ENCODE results near the gene COX7B.

The COX7B gene

DNA sequence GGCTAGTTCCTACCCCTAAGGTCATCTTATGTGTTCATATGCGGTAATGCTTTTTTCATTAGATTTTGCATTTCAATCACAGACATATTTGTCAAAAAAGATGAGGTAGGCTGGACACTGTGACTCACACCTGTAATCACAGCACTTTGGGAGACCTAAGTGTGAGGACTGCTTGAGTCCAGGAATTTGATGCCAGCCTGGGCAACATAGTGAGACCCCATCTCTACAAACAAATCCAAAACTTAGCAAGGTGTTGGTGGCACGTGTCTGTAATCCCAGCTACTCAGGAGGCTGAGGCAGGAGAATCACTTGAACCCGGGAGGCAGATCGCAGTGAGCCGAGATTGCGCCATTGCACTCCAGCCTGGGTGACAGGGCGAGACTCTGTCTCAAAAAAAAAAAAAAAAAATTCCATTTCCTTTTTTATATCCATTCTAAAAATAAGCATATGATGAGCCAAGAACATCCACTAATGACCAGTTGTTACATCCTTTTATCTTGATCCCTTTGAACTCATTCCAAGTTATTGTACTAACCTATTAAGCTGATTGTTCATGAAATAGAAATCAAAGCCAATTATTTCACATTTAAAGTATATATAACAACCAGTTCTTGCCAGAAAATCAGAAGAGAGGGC is 46.8 kb downstream of the COX7B start:
- DNase-seq, result no peak

DNA sequence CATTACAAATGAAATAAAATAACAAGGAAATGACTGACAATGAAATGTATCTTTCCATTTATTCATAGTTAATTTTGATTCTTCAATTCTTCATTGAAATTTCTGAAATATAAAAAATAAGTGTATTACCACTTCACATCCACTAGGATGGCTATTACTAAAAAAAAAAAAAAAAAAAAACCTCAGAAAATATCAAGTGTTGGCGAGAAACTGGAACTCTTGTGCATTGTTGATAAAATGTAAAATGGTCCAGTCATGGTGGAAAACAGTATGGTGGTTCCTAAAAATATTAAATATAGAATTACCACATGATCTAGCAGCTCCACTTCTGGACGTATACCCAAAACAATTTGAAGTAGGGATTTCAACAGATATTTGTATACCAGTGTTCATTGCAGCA is 47.3 kb downstream of the COX7B start:
- no peak for DNase-seq

DNA sequence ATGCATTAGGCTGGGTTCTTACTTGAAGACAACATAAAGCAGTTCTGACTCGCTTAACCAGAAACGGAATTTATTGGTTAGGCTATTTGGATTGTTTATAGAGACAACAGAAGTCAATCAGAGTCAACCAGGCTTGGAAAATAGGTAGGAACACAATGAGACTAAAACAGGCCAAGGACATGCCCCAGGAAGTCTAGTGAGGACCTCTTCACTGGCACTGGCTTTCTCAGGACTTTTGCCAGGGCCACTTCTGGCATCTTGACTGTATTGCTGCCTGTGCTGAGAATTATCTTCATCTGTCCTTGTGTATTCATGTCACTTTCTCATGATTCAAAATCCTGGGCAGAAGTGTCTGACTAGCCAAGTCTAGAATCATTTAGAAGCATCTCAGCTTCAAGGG is 50.6 kb downstream of the COX7B start:
- DNase-seq, result no peak

DNA sequence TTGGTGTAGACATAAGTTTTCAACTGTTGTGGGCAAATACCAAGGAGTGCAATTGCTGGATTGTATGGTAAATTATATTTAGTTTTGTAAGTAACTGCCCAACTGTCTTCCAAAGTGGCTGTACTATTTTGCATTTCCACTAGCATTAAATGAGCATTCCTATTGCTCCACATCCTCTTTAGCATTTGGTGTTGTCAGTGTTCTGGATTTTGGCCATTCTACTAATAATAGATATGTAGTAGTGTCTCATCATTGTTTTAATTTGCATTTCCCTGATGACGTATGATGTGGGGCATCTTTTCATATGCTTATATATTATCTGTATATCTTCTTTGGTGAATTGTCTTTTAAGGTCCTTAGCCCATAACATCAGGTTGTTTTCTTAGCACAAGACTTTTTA is 52.9 kb downstream of the COX7B start:
- no peak for DNase-seq

DNA sequence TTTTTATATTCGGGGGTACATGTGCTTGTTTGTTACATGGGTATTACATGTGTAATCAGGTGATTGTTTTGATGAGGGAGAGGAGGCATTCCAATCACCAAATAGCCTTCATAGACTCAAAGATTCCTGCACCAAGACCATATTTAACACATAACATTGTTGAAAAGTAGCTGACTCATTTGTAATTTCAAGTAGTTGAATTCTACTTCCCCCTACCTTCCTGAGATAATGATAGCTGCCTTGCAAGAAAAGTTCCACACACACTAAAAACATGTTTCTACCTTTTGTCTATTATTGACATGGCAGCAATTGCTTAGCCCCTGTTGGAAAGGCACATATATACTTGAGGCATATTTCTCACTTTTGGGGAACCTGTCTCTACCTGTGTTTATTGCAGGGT is 54.0 kb downstream of the COX7B start:
- no peak for DNase-seq

DNA sequence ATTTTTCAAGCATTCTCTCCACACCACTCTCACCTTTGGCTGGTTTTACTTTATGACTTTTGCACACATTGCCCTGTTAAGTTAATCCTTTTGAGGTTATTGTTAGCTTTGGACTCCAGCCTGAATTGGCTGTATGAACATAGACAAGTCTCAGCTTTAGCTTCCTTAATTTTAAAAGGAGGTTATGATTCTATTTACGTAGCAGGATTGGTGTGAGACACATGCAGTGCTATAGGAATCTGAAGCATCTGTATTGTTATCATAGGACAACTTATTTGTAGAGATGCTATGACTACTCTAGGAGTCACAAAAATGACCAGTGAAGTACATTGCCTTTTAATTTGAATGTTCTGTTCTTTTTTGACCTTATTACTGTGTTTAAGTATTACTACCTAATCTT is 54.4 kb downstream of the COX7B start:
- DNase-seq, result no peak
